Panc1 (cell line): ENCODE measurements around the gene LRRC23.

Experiments used
- TF ChIP-seq, protein P1 (sequence below), 2 experiments: IDR thresholded peaks; 2 replicates each; pipeline ENCODE4 v1.6.1; 2011 to 2012; ENCODE audit warnings: low read depth in 2 of 2, control low read depth in 1 of 2, low read length in 1 of 2, mild to moderate bottlenecking in 1 of 2, moderate library complexity in 1 of 2; ENCODE audit not compliant: insufficient read depth in 1 of 2
- TF ChIP-seq, protein P2 (sequence below): fragments of 450-650 bp; IDR thresholded peaks from 2 replicates; pipeline ENCODE4 v1.5.1; 2017; ENCODE audit warnings: mild to moderate bottlenecking

DNA sequence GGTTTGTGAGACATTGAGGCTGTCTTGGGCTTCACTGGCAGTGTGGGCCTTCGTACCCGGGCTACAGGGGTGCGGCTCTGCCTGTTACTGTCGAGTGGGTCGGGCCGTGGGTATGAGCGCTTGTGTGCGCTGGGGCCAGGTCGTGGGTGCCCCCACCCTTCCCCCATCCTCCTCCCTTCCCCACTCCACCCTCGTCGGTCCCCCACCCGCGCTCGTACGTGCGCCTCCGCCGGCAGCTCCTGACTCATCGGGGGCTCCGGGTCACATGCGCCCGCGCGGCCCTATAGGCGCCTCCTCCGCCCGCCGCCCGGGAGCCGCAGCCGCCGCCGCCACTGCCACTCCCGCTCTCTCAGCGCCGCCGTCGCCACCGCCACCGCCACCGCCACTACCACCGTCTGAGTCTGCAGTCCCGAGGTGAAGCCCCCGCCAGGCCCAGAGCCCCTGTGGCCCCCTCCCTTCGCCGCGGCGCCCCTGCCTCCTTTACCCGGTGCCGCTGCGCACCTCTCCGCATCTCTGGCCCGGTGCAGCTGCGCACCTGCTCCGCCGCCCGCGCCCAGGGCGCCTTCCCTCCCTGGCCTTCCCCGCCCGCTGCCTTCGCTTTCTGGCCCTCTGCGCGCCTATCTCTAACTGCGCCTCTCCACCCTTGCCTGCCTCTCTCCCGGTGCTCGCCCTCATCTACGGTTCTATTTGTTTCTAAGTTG, 9.8 kb downstream of the LRRC23 start, which contains the start of gene ENO2:
- TF ChIP-seq, protein P1, sequence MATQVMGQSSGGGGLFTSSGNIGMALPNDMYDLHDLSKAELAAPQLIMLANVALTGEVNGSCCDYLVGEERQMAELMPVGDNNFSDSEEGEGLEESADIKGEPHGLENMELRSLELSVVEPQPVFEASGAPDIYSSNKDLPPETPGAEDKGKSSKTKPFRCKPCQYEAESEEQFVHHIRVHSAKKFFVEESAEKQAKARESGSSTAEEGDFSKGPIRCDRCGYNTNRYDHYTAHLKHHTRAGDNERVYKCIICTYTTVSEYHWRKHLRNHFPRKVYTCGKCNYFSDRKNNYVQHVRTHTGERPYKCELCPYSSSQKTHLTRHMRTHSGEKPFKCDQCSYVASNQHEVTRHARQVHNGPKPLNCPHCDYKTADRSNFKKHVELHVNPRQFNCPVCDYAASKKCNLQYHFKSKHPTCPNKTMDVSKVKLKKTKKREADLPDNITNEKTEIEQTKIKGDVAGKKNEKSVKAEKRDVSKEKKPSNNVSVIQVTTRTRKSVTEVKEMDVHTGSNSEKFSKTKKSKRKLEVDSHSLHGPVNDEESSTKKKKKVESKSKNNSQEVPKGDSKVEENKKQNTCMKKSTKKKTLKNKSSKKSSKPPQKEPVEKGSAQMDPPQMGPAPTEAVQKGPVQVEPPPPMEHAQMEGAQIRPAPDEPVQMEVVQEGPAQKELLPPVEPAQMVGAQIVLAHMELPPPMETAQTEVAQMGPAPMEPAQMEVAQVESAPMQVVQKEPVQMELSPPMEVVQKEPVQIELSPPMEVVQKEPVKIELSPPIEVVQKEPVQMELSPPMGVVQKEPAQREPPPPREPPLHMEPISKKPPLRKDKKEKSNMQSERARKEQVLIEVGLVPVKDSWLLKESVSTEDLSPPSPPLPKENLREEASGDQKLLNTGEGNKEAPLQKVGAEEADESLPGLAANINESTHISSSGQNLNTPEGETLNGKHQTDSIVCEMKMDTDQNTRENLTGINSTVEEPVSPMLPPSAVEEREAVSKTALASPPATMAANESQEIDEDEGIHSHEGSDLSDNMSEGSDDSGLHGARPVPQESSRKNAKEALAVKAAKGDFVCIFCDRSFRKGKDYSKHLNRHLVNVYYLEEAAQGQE (IDR thresholded peaks at IDR 0.05; ENCODE audit: insufficient read depth in 1 of 2, low read depth in 2 of 2, low read length in 1 of 2): no peak
- TF ChIP-seq, protein P2, sequence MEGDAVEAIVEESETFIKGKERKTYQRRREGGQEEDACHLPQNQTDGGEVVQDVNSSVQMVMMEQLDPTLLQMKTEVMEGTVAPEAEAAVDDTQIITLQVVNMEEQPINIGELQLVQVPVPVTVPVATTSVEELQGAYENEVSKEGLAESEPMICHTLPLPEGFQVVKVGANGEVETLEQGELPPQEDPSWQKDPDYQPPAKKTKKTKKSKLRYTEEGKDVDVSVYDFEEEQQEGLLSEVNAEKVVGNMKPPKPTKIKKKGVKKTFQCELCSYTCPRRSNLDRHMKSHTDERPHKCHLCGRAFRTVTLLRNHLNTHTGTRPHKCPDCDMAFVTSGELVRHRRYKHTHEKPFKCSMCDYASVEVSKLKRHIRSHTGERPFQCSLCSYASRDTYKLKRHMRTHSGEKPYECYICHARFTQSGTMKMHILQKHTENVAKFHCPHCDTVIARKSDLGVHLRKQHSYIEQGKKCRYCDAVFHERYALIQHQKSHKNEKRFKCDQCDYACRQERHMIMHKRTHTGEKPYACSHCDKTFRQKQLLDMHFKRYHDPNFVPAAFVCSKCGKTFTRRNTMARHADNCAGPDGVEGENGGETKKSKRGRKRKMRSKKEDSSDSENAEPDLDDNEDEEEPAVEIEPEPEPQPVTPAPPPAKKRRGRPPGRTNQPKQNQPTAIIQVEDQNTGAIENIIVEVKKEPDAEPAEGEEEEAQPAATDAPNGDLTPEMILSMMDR: no peak
